IMR-90 (cell line): Measurements from ENCODE around the gene THRB. TPM values are rescaled to one million over a fixed set of nuclear protein-coding genes. Genes with fewer than 3 reads are reported as not detected.

Experiments
- ATAC-seq: fragments of 200-7000 bp; cut with Tn5 transposase; 2 replicates; pipeline ENCODE4 v1.9.1; 2020; ENCODE audit warnings: low read depth, mild to moderate bottlenecking, moderate library complexity
- BruUV-seq: library from RNA; stranded (reverse); fragments of 400-500 nt; replicated peaks from 2 replicates; lab custom pipeline; 2021; lab: Mats Ljungman, UMichigan
- CTCF ChIA-PET: fragments of 300-600 bp; formaldehyde crosslinking; extraction: SDS; loops from one replicate; lab custom pipeline; 2021; ENCODE audit warnings: antibody characterized with exemption; lab: Yijun Ruan, JAX
- POLR2A ChIA-PET: fragments of 300-600 bp; sonication (Branson Sonifier 250); formaldehyde crosslinking; loops from one replicate; lab custom pipeline; 2022; ENCODE audit warnings: antibody characterized with exemption; ENCODE audit not compliant: unreplicated experiment; lab: Charles Lee
- DNase-seq: peaks from one replicate; pipeline ENCODE4 v3.0.0; 2013
- H2AFZ ChIP-seq: replicated peaks from 2 replicates; pipeline ENCODE3; 2013; ENCODE audit warnings: low read length, mild to moderate bottlenecking; ENCODE audit not compliant: poor library complexity
- H2AK5ac ChIP-seq: 2 replicates; pipeline ENCODE4 v1.6.1; 2013; ENCODE audit warnings: low read depth, low read length, inconsistent platforms
- H2AK9ac ChIP-seq: replicated peaks from 2 replicates; pipeline ENCODE3; 2013; ENCODE audit warnings: mild to moderate bottlenecking, low read depth, low read length, moderate library complexity; ENCODE audit not compliant: poor library complexity
- H2BK120ac ChIP-seq: 2 replicates; pipeline ENCODE4 v1.6.1; 2013; ENCODE audit warnings: low read depth, low read length, inconsistent platforms
- H2BK15ac ChIP-seq: 3 replicates; pipeline ENCODE4 v1.6.1; 2013; ENCODE audit warnings: low read depth, low read length, inconsistent platforms
- H2BK20ac ChIP-seq: 2 replicates; pipeline ENCODE4 v1.6.1; 2013; ENCODE audit warnings: low read depth, mild to moderate bottlenecking, inconsistent platforms, low read length, moderate library complexity
- H2BK5ac ChIP-seq: 2 replicates; pipeline ENCODE4 v1.6.1; 2013; ENCODE audit warnings: mild to moderate bottlenecking, low read depth, low read length, inconsistent platforms; ENCODE audit not compliant: poor library complexity, severe bottlenecking
- H3K14ac ChIP-seq: replicated peaks from 2 replicates; pipeline ENCODE4 v1.6.1; 2013; ENCODE audit warnings: low read depth, low read length, inconsistent platforms
- H3K18ac ChIP-seq: 2 replicates; pipeline ENCODE4 v1.6.1; 2013; ENCODE audit warnings: low read depth, low read length, control low read depth
- H3K23ac ChIP-seq: 2 replicates; pipeline ENCODE4 v1.6.1; 2013; ENCODE audit warnings: low read depth, low read length, inconsistent platforms
- H3K27ac ChIP-seq: 2 replicates; pipeline ENCODE4 v1.5.1; 2013; ENCODE audit warnings: mild to moderate bottlenecking, control low read depth, low read length; ENCODE audit not compliant: insufficient read depth
- H3K27me3 ChIP-seq: 2 replicates; pipeline ENCODE4 v1.6.1; 2013; ENCODE audit warnings: low read length; ENCODE audit not compliant: control insufficient read depth, insufficient read depth
- H3K36me3 ChIP-seq: 2 replicates; pipeline ENCODE4 v1.6.1; 2013; ENCODE audit warnings: low read length, mixed read lengths; ENCODE audit not compliant: control insufficient read depth, insufficient read depth
- H3K4ac ChIP-seq: 2 replicates; pipeline ENCODE4 v1.6.1; 2013; ENCODE audit warnings: low read depth, low read length, inconsistent platforms
- H3K4me1 ChIP-seq: 2 replicates; pipeline ENCODE4 v1.6.1; 2013; ENCODE audit warnings: low read length, mixed read lengths; ENCODE audit not compliant: control insufficient read depth, insufficient read depth
- H3K4me2 ChIP-seq: 2 replicates; pipeline ENCODE4 v1.6.1; 2013; ENCODE audit warnings: low read depth, mild to moderate bottlenecking, control low read depth, low read length, moderate library complexity
- H3K4me3 ChIP-seq: 2 replicates; pipeline ENCODE4 v1.5.1; 2013; ENCODE audit warnings: low read depth, mild to moderate bottlenecking, control low read depth, low read length, moderate library complexity; ENCODE audit not compliant: insufficient read depth
- H3K56ac ChIP-seq: 2 replicates; pipeline ENCODE4 v1.6.1; 2013; ENCODE audit warnings: low read length, inconsistent platforms; ENCODE audit not compliant: insufficient read depth; ENCODE audit errors: extremely low read depth
- H3K79me1 ChIP-seq, 2 experiments: 2 replicates each; pipeline ENCODE4 v1.6.1; 2013; ENCODE audit warnings: low read length in 2 of 2, inconsistent platforms in 1 of 2, low read depth in 1 of 2
- H3K9ac ChIP-seq: 2 replicates; pipeline ENCODE4 v1.6.1; 2013; ENCODE audit warnings: low read depth, low read length, control low read depth
- H3K9me1 ChIP-seq: 2 replicates; pipeline ENCODE4 v1.6.1; 2013; ENCODE audit warnings: low read length, inconsistent platforms; ENCODE audit not compliant: insufficient read depth
- H3K9me3 ChIP-seq: 2 replicates; pipeline ENCODE4 v1.6.1; 2013; ENCODE audit warnings: low read length; ENCODE audit not compliant: control insufficient read depth, insufficient read depth
- H4K20me1 ChIP-seq: 2 replicates; pipeline ENCODE4 v1.6.1; 2013; ENCODE audit warnings: low read length, inconsistent platforms; ENCODE audit not compliant: insufficient read depth
- H4K5ac ChIP-seq: 2 replicates; pipeline ENCODE4 v1.6.1; 2013; ENCODE audit warnings: mild to moderate bottlenecking, low read depth, low read length, control low read depth
- H4K8ac ChIP-seq, 2 experiments: 2 replicates each; pipeline ENCODE4 v1.6.1; 2013; ENCODE audit warnings: low read depth in 2 of 2, low read length in 2 of 2, control low read depth in 1 of 2, inconsistent platforms in 1 of 2
- H4K91ac ChIP-seq: 2 replicates; pipeline ENCODE4 v1.6.1; 2013; ENCODE audit warnings: low read depth, low read length, inconsistent platforms; ENCODE audit not compliant: insufficient read depth
- MXI1 ChIP-seq: IDR thresholded peaks from 2 replicates; pipeline ENCODE4 v1.6.1; 2012; ENCODE audit warnings: low read depth, mild to moderate bottlenecking, low read length, moderate library complexity, borderline replicate concordance
- POLR2A ChIP-seq: IDR thresholded peaks from 2 replicates; pipeline ENCODE4 v1.6.1; 2012; ENCODE audit warnings: mild to moderate bottlenecking, low read depth, low read length
- RAD21 ChIP-seq: IDR thresholded peaks from 2 replicates; pipeline ENCODE4 v1.6.1; 2012; ENCODE audit warnings: low read length, improper control_type of control experiment
- WGBS, 2 experiments: methylation state at CpG; one replicate each; pipeline versions ENCODE4 v1.1.5 to v1.1.7; 2013; ENCODE audit warnings: missing lambda C conversion rate in 2 of 2; ENCODE audit not compliant: insufficient read length in 1 of 2; ENCODE audit errors: extremely low coverage in 2 of 2; 5-methylcytosine and 5-hydroxymethylcytosine counted together
- dilution Hi-C: fragments of 300-500 bp; cut with HindIII; formaldehyde crosslinking; loops from one replicate; pipeline ENCODE4 v1.14.3; 2018; ENCODE audit warnings: low sequenced_read_pairs; ENCODE audit not compliant: unreplicated experiment
- in situ Hi-C: fragments of 300-500 bp; cut with MboI; formaldehyde crosslinking; loops from 3 replicates; pipeline ENCODE4 v1.14.3; 2019; ENCODE audit warnings: low sequenced_read_pairs, inconsistent platforms, mixed read lengths
- intact Hi-C: fragments of 100-400 bp; cut with micrococcal nuclease; formaldehyde crosslinking; loops from 2 replicates; pipeline ENCODE4 v1.10.0; 2022
- polyA plus RNA-seq, 3 experiments: library from polyadenylated mRNA; depleted of rRNA; stranded (reverse); fragments of >200 nt; gene quantifications; 2 replicates each; pipeline ENCODE4 v1.2.3, GENCODE V29; 2012; ENCODE audit warnings: low replicate concordance in 1 of 3
- total RNA-seq: library from RNA; depleted of rRNA; stranded (reverse); fragments of >200 nt; gene quantifications from 2 replicates; pipeline ENCODE4 v1.2.3, GENCODE V29; 2012

The THRB gene
- total and polyA plus RNA-seq, 2 of the 4 experiments (the other 2 are of a cell fraction) = under 0.01 TPM; not detected in 1

DNA sequence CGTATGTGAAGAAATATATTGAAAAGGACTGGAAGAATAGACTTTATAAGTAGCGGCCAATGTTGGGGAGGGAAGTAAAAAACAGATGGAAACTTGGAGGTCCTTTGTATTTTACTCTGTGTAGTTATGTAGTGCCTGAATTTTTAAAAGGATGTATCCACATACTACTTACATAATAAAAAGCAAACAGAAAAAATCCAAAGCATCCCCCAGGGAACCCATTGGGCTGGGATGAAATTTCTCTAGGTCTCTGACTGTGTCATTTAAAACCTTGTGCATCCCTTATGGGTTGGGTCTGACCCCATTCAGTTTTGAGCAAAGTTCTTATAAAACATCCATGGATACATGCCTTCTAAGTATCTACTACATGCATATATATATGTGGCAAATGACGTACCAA is 408.4 kb downstream of the THRB start:
- in situ Hi-C loops = no loop called here
- no peak overlapping the region for H3K4me3 ChIP-seq
- no peak overlapping the region for H3K4me2 ChIP-seq
- TF ChIP-seq RAD21 = no peak
- no peak for TF ChIP-seq MXI1
- no peak for TF ChIP-seq POLR2A
- H3K4ac ChIP-seq = no peak overlapping the region
- H3K27ac ChIP-seq = no peak overlapping the region
- no peak overlapping the region for H2BK20ac ChIP-seq
- no peak overlapping the region for H3K14ac ChIP-seq
- no peaks in the 10 kb centered on the region for H3K79me1 ChIP-seq
- no peak overlapping the region for H2BK15ac ChIP-seq
- H2AK9ac ChIP-seq = no peak overlapping the region
- POLR2A ChIA-PET = no interaction called here
- H4K8ac ChIP-seq = no peak overlapping the region
- no peak for ATAC-seq
- no peaks in the 10 kb centered on the region for H4K20me1 ChIP-seq
- no peaks in the 10 kb centered on the region for H3K9me3 ChIP-seq
- no peak overlapping the region for H2AK5ac ChIP-seq
- no peak overlapping the region for H3K9ac ChIP-seq
- peaks cover 1% of the 10 kb centered on the region; the same call in 1 of the 2 replicates for H3K27me3 ChIP-seq
- no peak for DNase-seq
- H3K9me1 ChIP-seq = no peaks in the 10 kb centered on the region
- dilution Hi-C loops = no loop called here
- intact Hi-C loops = loop anchor here (5.0 kb wide), 1 partner anchor 151 kb away; no protein-coding TSS in a partner anchor
- no CpG with 5 or more reads among the region's 3 CpGs for WGBS, 2 experiments
- no peak overlapping the region for H4K5ac ChIP-seq
- CTCF ChIA-PET = no interaction called here
- BruUV-seq = no TSS peak
- no peak overlapping the region for H2BK5ac ChIP-seq
- no peak overlapping the region for H2AFZ ChIP-seq
- no peak overlapping the region for H2BK120ac ChIP-seq
- H3K36me3 ChIP-seq = no peaks in the 10 kb centered on the region
- H3K4me1 ChIP-seq = no peaks in the 10 kb centered on the region
- H3K23ac ChIP-seq = no peak overlapping the region
- H3K56ac ChIP-seq = no peak overlapping the region
- no peak overlapping the region for H4K91ac ChIP-seq
- no peak overlapping the region for H3K18ac ChIP-seq
